Measurements from ENCODE around the gene RCSD1. TPM values are rescaled to one million over a fixed set of nuclear protein-coding genes. Genes with fewer than 3 reads are reported as not detected.

The RCSD1 gene
- total RNA-seq, 1 donor from 2014 or later = 2.3 TPM

DNA sequence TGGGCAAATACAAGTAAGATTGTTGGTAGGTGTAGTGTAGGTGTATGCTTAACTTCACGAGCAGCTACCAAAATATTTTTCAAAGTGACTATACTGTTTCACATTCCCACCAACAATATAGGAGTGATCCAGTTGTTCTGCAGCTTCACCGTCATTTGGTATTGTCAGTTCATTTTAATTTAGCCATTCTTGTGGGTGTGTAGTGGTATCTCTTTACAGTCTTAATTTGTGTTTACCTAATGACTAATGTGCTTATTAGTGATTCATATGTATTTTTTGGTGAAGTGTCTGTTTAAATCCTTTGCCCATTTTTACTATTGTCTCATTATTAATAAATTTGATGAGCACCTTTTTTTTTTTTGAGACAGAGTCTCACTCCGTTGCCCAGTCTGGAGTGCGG is 35.4 kb downstream of the RCSD1 start:
- Mint-ChIP-seq H3K4me1 (peaks cover 53% of the 10 kb centered on the region), H3K36me3 (ENCODE audit: low read depth) (no peaks in the 10 kb centered on the region), H3K9me3 (peaks cover 3% of the 10 kb centered on the region), H3K27ac (ENCODE audit: unreplicated experiment) (no peak overlapping the region), H3K4me3 (no peak overlapping the region), H3K27me3 (ENCODE audit: low read depth) (no peaks in the 10 kb centered on the region)
- DNase-seq (ENCODE audit: low read depth, low spot score) = no peak
- TF ChIP-seq, protein P1, sequence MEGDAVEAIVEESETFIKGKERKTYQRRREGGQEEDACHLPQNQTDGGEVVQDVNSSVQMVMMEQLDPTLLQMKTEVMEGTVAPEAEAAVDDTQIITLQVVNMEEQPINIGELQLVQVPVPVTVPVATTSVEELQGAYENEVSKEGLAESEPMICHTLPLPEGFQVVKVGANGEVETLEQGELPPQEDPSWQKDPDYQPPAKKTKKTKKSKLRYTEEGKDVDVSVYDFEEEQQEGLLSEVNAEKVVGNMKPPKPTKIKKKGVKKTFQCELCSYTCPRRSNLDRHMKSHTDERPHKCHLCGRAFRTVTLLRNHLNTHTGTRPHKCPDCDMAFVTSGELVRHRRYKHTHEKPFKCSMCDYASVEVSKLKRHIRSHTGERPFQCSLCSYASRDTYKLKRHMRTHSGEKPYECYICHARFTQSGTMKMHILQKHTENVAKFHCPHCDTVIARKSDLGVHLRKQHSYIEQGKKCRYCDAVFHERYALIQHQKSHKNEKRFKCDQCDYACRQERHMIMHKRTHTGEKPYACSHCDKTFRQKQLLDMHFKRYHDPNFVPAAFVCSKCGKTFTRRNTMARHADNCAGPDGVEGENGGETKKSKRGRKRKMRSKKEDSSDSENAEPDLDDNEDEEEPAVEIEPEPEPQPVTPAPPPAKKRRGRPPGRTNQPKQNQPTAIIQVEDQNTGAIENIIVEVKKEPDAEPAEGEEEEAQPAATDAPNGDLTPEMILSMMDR (conservative IDR thresholded peaks at IDR 0.05) = no peak

DNA sequence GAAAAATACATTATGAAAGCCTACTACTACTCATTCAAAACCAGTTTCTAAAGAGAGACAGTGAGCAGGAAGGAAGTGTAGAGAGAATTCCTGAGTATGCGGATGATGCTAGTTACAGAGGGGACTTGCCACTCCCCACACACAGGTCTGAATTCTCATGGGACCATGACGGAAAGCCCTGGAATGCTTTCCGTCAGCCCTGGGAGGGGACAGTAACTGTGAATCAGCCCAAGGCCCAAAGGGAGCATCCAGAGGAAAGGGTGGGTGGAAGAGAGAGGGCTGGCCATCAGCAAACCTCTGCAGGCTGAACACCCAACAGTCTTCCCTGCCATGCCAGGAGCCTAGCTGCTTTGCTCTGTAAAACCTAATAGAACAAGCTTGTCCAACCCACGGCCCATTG is 36.4 kb downstream of the RCSD1 start:
- peaks cover 55% of the 10 kb centered on the region for H3K4me1 Mint-ChIP-seq
- TF ChIP-seq, protein P1 (conservative IDR thresholded peaks at IDR 0.05) = no peak
- H3K27ac Mint-ChIP-seq (ENCODE audit: unreplicated experiment) = peak overlapping the region; percentile 8
- DNase-seq (ENCODE audit: low read depth, low spot score) = no peak
- peaks cover 3% of the 10 kb centered on the region for H3K9me3 Mint-ChIP-seq
- H3K27me3 Mint-ChIP-seq (ENCODE audit: low read depth) = no peaks in the 10 kb centered on the region
- H3K36me3 Mint-ChIP-seq (ENCODE audit: low read depth) = no peaks in the 10 kb centered on the region
- H3K4me3 Mint-ChIP-seq = no peak overlapping the region

DNA sequence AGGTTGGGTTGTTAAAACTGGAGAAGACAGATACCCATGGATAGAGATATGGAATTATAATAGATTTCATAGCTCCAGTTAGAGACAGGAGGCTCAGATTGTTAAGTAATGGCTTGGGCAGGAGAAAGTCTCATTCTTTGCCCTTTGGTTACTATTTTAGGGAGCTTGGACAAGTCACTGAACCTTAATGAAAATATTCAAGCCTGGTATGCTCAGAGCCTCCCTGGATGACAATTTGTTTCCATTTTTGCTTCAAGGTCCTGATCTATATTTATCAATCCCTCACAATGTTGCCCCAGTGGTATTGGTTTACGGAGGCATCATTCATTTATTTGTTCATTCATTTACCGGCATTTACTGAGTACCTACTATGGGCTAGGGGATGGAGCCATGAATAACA is 37.5 kb downstream of the RCSD1 start:
- Mint-ChIP-seq H3K36me3 (ENCODE audit: low read depth) (no peaks in the 10 kb centered on the region), H3K4me3 (no peak overlapping the region), H3K4me1 (peaks cover 52% of the 10 kb centered on the region), H3K9me3 (peaks cover 3% of the 10 kb centered on the region), H3K27me3 (ENCODE audit: low read depth) (no peaks in the 10 kb centered on the region), H3K27ac (ENCODE audit: unreplicated experiment) (no peak overlapping the region)
- TF ChIP-seq, protein P1 (conservative IDR thresholded peaks at IDR 0.05) = no peak
- no peak for DNase-seq (ENCODE audit: low read depth, low spot score)

DNA sequence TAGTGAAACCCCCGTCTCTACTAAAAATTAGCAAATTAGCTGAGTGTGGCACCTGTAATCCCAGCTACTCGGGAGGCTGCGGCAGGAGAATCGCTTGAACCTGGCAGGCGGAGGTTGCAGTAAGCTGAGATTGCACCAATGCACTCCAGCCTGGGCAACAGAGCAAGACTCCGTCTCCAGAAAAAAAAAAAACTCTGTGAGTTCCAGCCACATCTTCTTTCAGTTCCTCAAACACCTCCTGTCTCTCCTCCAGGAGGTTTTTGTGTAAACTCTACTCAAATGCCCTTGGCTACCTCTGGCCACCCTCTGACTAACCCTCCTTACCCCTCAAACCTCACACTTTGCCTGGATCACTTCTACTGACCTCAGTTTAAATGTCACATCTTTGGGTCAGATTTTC is 38.1 kb downstream of the RCSD1 start:
- no peak overlapping the region for H3K27ac Mint-ChIP-seq (ENCODE audit: unreplicated experiment)
- peaks cover 47% of the 10 kb centered on the region for H3K4me1 Mint-ChIP-seq
- no peak overlapping the region for H3K4me3 Mint-ChIP-seq
- H3K36me3 Mint-ChIP-seq (ENCODE audit: low read depth) = no peaks in the 10 kb centered on the region
- no peak for DNase-seq (ENCODE audit: low read depth, low spot score)
- peaks cover 3% of the 10 kb centered on the region for H3K9me3 Mint-ChIP-seq
- TF ChIP-seq, protein P1 (conservative IDR thresholded peaks at IDR 0.05) = no peak
- no peaks in the 10 kb centered on the region for H3K27me3 Mint-ChIP-seq (ENCODE audit: low read depth)

DNA sequence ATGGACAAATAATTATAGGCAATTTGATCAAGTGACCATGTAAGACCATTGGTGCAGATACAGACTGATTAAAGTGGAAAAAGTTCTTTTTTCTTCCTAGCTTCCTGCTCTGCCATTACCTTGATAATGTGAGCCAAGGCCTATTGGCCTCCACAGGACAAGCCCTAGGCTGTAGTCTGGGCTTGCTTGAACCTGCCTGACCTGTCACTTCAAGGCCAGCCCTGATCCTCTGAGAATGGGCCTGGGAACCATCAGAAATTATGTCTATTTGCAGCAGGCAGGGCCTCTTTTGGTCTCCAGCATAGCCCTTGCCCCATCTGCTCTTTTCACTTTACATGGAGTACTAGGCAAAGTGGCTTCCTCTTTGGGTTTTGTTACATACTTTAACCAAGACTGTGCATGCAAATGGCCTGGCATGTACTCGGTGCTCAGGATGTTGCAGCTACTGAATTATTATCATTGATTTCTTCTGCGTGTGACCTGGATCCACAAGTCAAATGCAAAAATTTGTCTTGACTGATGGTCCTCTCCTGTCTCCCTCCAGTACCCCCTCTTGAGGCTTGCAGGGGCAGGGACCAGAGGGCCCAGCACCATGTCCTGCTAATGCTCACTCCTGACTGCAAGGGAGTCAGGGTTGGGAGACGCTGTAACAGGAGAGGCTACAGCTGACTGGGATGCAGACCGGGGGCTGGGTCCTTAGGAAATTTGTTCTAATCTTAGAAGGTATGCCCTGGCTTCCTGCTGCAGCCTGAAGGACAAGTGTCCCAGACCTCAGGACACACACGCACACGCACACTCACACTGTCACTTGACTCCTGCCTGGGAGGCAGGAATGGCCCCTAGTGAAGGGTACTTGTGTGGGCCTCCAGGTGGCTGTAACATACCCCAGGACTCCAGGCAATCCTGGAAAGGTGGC is 39.4 kb downstream of the RCSD1 start:
- Mint-ChIP-seq H3K4me1 (peaks cover 41% of the 10 kb centered on the region), H3K4me3 (no peak overlapping the region), H3K36me3 (ENCODE audit: low read depth) (no peaks in the 10 kb centered on the region), H3K27ac (ENCODE audit: unreplicated experiment) (no peak overlapping the region), H3K9me3 (peaks cover 3% of the 10 kb centered on the region), H3K27me3 (ENCODE audit: low read depth) (no peaks in the 10 kb centered on the region)
- DNase-seq (ENCODE audit: low read depth, low spot score) = no peak
- TF ChIP-seq, protein P1 (conservative IDR thresholded peaks at IDR 0.05) = no peak

All from neural crest cell (in vitro differentiated cells).